Activated CD4-positive, alpha-beta T cell treated with anti-CD3 and anti-CD28 coated beads, Interleukin-2, amount 50 U/mL, for 1 hour (primary cell): ENCODE results near the gene CFHR5.
"Not testable (repeated sequence)": the region's sequence is repeated elsewhere in the genome, so short reads cannot be mapped to it uniquely, and the experiment has no call there.

ENCODE experiments used
- DNase-seq: peaks from one replicate; pipeline ENCODE4 v3.0.0-alpha.2; 2020

The CFHR5 gene

DNA sequence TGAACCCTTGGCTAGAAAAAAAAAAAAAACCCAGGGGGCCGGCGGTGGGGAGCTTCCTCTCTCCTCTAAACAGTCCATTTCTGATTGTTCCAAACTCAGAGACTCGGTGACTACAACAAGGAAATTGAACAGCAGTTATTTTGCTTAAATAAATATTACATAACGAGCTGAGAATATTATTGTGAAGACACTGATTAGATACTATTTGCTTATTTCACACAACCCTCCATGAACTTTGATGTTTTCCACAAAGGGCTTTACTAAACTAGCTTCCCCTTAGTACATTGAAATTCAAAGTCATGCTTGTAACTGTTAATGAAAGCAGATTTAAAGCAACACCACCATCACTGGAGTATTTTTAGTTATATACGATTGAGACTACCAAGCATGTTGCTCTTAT is at the start of gene CFHR5:
Gene CFHR5, plus strand, starts transcription at position 279 of the 400 bp plus-strand sequence. Its CDS starts 109 bp downstream, at position 388.
- DNase-seq, result no peak

DNA sequence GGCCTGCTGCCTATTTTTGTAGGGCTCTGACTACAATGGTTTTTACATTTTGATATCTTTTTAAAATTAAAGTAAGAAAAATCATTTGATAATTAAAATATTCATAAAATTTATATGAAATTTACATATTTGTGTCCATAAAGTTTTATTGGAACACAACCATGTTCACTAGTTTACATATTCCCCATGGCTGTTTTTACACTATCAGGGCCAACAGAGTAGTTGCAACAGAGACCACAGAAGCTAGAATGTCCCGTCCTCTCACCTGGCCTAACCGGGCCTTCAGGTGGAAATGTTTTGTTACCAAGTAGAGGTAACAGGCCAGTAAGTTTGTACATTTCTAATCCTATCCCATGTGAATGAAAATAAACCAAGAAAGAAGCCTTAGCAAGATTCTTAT is 44.5 kb upstream of the CFHR5 start:
- not testable (repeated sequence) for DNase-seq

DNA sequence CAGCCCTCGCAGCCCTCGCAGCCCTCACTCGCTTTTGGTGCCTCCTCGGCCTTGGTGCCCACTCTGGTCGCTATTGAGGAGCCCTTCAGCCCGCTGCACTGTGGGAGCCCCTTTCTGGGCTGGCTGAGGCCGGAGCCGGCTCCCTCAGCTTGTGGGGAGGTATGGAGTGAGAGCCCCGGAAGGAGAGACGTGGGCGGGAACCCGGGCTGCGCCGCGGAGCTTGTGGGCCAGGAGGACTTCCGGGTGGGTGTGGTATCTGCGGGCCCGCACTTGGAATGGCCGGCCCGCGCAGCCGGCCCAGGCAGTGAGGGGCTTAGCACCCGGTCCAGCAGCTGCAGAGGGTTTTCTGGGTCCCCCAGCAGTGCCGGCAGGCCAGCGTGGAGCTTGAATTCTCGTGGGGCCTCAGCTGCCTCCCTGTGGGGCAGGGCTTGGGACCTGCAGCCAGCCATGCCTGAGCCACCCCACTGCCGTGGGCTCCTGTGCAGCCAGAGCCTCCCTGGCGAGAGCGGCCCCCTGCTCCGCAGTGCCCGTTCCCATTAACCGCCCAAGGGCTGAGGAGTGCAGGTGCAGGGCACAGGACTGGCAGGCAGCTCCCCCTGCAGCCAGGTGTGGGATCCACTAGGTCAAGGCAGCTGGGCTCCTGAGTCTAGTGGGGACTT is 43.7 kb upstream of the CFHR5 start:
- DNase-seq, result no peak

DNA sequence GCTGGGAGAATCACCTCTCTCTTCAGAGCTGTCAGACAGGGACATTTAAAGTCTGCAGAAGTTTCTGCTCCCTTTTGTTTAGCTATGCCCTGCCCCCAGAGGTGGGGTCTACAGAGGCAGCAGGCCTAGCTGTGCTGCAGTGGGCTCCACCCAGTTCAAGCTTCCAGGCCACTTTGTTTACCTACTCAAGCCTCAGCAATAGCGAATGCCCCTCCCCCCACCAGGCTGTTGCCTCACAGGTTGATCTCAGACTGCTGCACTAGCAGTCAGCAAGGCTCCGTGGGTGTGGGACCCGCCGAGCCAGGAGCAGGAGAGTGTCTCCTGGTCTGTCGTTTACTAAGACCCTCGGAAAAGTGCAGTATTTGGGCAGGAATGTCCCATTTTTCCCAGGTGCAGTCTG is 35.9 kb upstream of the CFHR5 start:
- DNase-seq, result not testable (repeated sequence)

DNA sequence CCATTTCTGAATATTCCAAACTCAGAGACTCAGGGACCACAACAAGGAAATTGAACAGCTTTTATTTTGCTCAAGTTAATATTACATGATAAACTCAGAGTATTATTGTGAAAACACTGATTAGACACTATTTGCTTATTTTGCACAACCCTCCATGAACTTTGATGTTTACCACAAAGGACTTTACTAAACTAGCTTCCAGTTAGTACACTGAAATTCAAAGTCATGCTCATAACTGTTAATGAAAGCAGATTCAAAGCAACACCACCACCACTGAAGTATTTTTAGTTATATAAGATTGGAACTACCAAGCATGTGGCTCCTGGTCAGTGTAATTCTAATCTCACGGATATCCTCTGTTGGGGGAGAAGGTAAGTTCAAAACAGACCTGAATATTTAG is 33.8 kb upstream of the CFHR5 start, which contains the start of gene CFHR2:
Gene CFHR2, plus strand, starts transcription at position 171 of the 400 bp plus-strand sequence. Its CDS starts 143 bp downstream, at position 314.
- not testable (repeated sequence) for DNase-seq

DNA sequence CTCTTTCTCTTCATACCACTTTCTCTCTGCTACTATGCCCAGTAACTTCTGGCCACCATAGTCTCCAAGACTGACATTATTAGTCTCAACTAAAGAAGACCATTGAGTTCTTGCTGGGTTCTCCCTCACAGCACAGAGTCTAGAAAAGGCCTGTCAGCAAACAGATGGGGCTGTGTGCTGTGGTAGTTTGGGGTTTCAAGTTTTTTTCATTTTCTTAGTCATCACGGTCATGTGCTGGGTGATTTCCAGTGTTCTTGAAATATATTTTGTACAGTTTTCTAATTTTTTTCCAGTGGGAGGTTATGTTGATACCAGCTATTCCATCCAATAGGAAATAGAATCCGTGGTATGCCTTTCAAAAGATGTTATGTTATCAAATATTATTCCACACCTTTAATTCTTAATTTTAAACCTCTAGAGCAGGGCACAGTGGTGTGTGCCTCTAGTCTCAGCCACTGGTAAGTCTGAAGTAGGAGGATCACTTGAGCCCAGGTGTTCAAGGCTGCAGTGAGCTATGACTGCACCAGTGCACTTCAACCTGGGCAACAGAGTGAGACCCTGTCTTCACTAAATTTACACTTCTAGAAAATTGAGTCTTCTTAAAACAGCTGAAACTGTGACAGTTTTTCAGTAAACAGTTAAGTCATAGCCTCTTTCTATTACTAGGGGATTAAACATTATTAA is 25.5 kb upstream of the CFHR5 start:
- no peak for DNase-seq

DNA sequence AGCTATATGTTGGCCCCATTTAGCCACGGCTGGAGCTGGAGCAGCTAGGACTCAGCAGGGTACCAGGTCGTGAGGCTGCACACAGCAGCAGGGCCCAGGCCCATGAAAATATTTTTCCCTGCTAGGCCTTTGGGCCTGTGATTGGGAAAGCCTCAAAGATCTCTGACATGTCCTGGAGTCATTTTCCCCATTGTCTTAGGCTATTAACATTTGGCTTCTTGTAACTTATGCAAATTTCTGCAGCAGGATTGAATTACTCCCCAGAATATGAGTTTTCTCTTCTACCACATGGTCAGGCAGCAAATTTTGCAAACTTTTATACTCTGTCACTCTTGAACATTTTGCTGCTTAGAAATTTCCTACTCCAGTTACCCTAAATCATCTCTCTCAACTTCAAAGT is 22.6 kb upstream of the CFHR5 start:
- DNase-seq, result no peak

DNA sequence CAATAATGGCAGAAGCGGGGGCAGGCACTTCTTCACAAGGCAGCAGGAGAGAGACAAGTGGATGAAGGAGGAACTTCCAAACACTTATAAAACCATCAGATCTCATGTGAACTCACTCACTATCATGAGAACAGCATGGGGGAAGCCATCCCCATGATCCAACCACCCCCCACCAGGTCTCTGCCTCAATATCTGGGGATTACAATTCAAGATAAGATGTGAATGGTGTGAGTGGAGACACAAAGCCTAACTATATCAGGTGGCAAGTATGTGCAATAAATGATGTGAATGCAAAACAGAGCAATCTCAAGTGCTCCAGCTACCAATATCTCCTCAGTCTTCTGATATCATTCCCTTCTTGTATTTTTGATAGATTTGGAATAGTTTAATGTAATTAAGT is 21.4 kb upstream of the CFHR5 start:
- DNase-seq, result no peak

DNA sequence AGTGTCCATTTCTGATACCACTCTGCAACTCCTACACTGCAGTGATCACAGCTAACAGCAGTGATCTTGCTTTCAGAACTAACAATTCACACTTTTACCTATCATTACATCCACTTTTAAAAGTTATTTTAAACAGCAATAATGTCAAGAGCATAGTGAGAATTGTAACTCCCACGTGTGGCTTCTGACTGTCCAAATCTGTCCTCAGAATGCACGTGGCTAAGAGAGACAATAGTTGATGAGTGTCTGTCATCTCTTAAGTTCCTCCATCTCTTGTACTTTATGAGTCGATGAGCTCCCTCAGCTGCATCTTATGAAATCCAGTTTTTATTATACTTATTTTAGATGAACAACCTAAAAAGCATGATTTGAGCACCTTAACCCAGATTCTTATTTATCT is 16.5 kb upstream of the CFHR5 start:
- DNase-seq, result no peak

DNA sequence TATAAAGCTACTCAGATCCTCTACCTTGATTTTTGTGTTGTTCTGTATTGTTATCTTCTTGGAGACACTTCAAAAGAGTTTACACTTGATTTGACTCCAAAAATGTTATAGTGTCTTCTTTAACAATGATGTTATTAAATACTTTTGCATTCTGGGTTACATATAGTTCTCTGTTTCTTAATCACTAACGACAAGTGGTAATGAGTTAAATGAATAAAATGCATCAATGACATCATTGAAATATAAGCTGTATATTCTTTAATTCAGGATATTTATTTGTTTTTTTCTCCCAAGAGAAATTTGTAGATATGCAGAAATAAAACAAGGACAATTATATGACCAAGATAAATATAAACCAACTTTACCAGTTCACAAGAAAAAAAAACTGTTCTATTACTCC is 7.2 kb upstream of the CFHR5 start:
- no peak for DNase-seq

DNA sequence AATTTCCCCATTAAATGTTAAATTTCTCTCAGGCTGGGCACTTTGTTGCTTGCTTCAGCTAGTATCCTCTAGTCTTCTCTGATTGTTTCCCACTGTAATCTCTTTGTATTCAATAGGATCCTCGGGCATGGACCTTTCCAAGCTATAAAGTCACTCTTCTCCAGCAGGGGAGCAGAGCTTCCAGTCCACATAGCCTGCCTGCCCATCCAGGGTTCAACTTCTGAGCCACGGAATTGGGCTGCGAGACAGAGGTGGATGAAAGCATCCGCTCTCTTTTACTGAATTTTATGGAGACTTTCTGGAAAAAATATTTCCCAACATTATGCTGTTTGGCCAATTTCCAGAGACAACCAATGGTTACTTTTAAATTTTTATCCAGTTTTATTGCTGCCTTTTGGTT is 1.1 kb upstream of the CFHR5 start:
- no peak for DNase-seq

DNA sequence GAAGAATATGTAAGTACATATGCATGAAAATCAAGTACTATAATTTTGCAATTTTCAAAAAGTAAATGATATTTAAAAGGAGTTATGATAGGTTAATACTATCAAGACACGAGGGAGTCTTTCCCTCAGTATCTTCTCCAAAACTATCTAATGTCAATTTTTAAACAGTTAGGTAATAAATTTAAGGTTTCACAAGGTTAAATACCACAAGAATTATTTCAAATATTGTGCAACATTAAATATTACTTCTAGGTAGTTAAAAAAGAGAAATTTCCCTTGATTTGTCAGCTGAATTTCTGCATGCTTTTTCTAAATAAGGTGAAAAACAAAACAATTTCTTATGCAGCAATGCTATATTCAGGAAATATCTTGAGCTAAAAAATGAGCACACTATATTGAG is 3.5 kb downstream of the CFHR5 start:
- no peak for DNase-seq

DNA sequence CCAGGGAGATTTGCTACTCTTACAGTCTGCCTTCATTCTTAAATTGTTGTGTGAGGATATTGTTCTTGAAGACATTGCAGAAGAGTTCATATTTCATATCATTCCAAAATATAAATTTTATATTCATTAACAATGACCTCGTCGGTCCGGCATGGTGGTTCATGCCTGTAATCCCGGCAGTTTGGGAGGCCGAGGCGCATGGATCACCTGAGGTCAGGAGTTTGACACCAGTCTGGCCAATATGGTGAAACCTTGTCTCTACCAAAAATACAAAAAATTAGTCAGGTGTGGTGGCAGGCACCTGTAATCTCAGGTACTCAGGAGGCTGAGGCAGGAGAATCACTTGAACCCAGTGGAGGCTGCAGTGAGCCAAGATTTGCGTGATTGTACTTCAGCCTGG is 4.9 kb downstream of the CFHR5 start:
- not testable (repeated sequence) for DNase-seq

DNA sequence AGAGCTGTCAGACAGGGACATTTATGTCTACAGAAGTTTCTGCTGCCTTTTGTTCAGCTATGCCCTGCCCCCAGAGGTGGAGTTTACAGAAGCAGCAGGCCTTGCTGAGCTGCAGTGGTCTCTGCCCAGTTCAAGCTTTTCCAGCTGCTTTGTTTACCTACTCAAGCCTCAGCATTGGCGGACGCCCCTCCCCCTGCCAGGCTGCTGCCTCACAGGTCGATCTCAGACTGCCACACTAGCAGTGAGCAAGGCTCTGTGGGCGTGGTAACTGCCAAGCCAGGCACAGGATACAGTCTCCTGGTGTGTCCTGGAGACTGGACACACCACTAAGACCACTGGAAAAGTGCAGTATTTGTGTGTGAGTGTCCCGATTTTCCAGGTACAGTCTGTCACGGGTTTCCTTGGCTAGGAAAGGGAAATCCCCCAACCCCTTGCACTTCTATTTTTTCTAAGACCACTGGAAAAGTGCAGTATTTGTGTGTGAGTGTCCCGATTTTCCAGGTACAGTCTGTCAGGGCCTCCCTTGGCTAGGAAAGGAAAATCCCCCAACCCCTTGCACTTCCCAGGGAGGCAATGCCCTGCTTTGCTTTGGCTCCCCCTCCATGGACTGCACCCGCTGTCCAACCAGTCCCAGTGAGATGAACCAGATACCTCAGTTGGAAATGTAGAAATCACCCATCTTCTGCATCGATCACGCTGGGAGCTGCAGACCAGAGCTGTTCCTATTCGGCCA is 14.7 kb downstream of the CFHR5 start:
- DNase-seq, result not testable (repeated sequence)

DNA sequence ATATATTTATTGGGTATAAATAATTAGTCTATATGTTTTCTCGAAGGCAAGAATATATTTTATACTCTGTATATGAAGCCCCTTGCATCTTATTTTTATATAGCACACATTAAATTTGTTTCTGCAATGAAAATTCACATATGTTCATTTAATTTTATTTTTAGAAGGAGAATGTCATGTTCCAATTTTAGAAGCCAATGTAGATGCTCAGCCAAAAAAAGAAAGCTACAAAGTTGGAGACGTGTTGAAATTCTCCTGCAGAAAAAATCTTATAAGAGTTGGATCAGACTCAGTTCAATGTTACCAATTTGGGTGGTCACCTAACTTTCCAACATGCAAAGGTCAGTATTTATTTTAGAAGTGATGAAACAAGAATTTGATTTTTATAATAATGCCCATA is 16.6 kb downstream of the CFHR5 start:
- no peak for DNase-seq

DNA sequence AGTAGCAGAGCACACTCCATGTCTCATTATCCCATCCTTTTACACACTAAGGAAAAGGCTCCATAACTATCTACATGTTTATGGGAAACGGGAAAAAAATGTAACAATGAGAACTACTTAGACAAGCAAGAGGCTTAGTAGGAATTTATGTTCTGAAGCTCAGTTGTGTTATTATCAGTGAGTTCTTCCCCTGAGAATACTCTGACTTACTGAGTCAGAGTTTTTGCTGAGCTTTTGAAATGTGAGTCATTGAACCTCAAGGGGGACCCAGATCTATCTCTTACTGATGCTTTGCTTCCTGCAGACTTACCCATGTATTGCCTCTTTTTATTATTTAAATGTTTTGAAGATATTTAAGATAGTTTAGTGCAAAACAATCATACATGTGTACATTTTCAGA is 20.1 kb downstream of the CFHR5 start:
- no peak for DNase-seq

DNA sequence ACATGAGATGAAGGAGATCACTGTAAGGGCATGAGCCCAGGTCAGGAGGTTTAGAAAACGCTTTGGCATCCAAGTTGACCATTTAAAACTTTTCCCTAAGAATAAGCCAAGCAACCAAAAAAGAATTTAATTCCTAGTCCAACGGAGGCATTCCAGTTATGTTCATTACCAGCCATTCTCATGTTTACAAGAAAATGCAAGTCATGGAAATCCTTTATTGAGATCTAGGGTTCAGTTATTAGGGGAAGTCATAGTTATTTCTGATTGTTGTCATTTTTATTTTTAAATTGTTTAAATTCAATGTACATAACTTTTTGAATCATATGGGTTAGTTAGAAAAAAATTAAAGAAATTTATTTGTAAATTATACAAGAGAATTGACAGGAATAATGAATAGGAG is 24.5 kb downstream of the CFHR5 start:
- DNase-seq, result no peak

DNA sequence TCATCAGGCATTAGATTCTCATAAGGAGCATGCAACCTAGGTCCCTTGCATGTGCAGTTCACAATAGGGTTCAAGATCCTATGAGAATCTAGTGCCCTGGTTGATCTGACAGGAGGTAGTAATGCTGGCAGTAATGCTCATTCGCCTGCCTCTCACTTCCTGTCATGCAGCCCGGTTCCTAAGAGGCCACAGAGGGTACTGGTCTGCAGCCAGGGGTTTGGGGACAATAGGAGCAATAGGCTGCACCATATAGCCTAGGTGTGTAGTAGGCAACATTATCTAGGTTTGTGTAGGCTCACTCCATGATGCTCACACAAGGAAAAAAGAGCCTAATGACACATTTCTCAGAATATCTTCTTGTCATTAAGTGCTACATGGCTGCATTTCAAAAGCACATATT is 25.8 kb downstream of the CFHR5 start:
- no peak for DNase-seq

DNA sequence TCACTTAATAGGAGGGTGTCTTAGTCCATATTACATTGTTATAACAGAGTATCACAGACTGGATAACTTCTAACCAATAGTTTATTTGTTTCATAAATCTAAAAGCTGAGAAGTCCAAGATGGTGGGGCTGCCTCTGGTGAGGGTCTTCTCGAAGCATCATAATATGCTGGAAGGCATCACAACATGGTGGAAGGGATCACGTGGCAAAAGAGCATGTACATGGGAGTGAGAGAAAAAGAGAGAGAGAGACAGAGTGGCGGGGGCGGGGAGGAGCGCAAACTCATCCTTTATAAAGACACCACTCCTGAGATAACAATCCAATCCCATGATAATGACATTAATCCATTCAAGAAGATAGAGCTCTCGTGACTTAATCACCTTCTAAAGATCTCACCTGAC is 31.5 kb downstream of the CFHR5 start:
- DNase-seq, result no peak

DNA sequence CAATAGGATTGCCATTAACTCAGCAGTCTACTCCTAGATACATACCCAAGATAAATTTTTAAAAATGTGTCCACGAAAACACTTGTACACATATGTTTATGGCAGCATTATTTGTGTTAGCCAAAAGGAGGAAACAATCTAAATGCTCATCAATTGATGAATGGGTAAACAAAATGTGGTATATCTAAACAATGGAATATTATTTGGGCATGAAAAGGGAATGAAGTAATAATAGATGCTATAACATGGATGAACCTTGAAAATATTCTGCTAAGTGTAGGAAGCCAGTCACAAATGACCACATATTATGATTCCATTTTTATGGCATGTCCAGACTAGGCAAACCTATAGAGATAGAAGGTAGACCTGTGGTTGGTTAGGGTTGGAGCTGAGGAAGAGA is 34.3 kb downstream of the CFHR5 start:
- DNase-seq, result no peak

DNA sequence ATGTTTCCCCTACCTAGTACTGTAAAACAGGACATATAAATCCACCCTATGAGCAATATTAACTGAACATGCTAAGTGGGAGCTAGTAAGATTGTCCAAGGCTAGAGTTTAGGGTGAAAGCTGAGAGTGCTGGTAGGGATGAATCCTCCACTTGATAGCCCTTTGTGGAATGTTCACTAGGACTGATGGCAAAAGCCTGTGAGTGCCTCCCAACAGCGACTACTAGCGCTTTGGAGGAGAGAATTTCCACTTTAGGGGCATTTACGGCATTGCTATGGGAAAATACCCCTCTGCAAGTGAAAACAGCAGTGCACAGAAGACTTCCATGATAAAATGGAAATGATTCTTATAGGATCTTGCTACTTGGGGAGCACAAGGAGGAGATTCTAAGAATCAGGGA is 35.9 kb downstream of the CFHR5 start:
- no peak for DNase-seq

DNA sequence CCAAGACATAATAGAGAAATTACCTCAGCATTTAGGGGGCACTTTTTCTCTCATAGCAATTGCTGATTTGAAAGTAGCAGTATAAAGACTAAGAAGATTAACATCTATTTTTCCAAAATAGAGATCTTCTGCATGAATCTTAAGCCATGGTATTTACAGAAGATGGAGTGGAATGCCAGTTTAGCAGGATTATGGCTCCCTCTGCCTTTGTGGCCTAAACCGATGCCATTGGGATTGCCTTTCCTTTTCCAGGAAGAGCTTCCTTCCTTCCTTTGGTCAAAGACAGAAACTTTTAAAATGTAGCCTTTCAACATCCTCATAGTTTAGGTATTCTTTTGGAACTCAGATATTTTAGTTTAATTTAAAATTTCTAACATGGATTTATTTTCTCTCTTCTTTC is 39.4 kb downstream of the CFHR5 start:
- no peak for DNase-seq

DNA sequence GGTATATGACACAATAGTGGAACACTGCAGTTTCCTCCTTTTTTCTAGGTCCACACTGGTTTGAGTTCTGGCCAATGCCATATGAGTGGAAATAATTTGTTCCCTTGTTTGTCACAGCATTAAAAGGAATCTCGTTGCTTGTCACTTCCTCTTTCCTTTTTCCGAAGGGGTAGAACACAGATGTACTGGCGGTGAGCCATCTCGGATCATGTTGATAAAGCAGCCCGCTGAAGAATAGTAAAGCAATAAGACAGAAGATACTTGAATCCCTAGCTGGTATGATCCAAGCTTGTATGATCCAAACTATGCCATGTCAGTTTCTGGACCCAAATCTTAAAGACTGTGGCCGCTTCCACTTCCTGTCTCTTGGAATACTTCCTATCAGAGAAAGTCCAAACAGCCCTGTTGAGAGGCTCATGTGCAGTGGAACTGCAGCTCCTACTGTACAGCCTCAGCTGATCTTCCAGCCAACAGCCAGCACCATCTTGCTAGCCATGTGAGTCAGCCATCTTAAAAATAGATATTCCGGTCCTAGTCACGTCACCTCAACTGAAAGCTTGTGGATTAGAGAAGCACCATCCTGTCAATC is 40.3 kb downstream of the CFHR5 start:
- DNase-seq, result no peak

DNA sequence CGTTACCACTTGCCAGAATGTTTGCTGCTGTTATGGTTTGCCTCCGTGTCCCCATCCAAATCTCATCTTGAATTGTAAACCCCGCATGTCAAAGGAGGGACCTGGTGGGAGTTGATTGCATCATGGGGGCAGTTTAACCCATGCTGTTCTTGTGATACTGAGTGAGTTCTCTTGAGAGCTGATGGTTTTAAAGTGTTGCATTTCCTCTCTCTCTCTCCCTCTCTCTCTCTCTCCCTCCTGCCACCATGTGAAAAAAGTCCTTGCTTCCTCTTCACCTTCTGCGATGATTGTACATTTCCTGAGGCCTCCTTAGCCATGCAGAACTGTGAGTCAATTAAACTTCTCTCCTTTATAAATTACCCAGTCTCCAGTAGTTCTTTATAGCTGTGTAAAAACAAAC is 44.4 kb downstream of the CFHR5 start:
- no peak for DNase-seq
